ENCODE results near the gene GPR153.

The GPR153 gene

DNA sequence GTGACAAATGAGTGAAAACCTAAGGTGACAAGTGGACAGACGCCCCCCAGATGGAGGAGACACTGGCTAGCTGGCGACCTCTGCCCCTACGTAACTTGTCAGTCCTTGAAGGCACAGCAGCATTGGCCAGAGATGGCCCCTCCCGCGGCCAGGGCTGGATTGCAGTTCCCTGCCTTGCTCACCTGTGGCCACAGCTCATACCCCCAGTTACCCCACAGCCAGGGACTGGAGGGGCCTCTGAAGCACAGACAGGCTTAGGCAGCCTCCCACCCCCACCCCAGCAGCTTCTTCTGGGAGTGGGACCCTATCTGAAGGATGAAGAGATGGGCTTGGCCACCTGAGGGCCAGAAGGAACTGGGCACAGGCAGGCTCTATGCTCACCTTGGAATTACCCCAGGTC is 13.2 kb downstream of the GPR153 start:
- no peak for DNase-seq

- peak; percentile 81 for DNase-seq
Measured at GRCh38 chr1:6246497-6247467, 14.1 kb downstream of the GPR153 start.

DNA sequence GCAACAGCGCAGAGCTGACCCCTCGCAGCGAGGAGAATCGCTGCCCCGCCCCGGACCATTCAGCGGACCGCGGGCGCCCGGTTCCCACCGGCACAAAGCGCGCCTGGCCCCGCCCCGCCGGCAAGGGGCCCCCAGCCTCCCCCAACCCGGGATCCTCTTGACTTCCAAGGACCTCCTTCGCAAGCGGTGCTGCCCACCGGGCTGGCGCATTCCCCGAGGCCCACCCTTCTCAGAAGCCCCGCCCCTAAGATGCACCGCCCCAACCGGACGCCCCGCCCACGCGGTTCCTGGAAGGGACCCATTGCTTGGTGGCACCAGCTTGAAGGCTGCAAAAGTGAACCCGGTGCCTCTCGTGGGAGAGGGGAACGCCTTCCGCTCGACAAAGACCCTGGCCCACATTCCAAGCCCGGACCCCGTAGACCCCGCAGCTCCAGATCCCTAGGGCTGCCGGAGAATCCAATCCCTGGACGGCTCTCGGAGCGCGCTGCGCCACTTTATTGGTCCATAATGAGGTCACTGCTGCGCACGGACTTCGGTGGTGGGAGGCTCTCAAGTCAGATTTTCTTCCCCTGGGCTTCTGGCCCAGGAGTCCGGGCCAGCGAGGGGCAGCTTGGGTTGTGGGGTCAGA is 14.9 kb downstream of the GPR153 start:
- DNase-seq, result peak; percentile 36

GRCh38 chr1:6245086-6245868 is 15.6 kb downstream of the GPR153 start:
- DNase-seq, result peak; percentile 77

- DNase-seq, result no peak
Measured at GRCh38 chr1:6244401-6245049, 16.4 kb downstream of the GPR153 start.

- no peak for DNase-seq
Measured at GRCh38 chr1:6243993-6244392, 16.9 kb downstream of the GPR153 start, which contains the start of gene HES3. TSS of gene HES3 (plus strand) at chr1:6244179. CDS start at chr1:6244366, 187 bp downstream.

GRCh38 chr1:6243053-6243834 is 17.7 kb downstream of the GPR153 start:
- no peak for DNase-seq

DNA sequence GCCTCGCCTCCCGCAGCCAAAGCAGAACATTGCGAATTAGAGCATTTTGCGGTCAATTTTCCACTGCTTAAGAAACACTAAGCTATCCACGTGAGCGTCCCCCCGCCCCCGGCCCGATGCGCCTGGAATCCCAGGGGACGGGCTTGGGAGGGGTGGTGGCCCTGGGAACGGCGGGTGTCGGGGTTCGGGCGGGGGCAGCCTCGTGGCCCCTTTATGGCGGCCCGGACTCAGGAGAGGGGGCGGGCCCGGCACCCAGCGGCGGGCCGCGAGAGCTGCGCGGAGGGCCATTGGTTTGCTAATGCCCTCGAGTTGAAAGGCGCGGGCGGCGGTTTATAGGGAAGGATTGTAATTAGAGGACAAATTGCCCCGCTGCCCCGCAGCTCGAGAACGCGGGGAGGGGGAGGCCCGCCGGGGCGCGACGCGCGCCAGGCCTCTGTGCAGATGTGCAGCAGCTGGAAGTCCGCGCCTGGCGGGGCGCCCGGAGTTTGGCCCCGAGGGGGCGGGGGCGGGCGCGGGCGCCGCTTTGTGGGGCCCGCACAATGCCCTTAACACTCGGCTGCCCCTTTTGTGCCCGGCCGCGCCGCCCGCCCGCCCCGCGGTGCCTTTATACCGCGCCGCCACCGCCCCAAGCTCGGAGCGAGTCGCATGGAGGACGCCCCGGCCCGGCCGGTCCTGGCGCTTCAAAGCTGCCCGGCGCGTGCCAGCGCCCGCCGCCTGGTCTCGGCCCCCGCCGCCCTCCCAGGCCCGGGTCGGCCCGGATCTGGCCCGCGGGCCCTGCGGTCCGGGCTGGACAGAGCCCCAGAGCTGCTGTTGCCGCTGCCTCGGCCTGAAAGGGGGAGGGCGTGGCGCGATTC is 18.8 kb downstream of the GPR153 start:
- no peak for DNase-seq

GRCh38 chr1:6241107-6241886 is 19.6 kb downstream of the GPR153 start:
- no peak for DNase-seq

GRCh38 chr1:6239950-6240768 is 20.7 kb downstream of the GPR153 start:
- DNase-seq, result no peak

DNA sequence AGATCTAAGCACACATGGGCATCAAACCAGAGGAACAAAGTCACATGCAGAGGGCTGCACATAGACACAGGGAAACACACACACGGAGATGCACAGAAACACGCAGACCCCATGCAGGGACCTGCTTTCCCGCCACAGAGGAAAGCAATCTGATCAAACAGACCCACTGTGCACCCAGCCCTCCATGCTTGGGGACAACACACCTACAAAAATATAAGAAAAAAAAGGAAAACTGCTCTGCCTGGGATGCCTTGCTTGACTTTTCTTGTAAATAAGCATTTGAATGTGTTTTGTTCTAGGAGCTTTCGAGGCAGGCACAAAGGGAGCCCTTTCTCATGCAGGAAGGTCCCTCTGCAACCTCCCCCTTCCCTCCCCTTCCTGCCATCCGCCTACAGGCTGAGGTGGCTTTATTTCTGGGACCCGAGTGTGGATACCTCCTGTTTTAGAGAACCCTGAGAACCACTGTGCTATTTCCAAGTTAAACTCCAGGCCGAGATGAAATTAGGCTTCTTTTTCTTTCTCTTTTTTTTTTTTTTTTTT is 21.6 kb downstream of the GPR153 start:
- no peak for DNase-seq

DNA sequence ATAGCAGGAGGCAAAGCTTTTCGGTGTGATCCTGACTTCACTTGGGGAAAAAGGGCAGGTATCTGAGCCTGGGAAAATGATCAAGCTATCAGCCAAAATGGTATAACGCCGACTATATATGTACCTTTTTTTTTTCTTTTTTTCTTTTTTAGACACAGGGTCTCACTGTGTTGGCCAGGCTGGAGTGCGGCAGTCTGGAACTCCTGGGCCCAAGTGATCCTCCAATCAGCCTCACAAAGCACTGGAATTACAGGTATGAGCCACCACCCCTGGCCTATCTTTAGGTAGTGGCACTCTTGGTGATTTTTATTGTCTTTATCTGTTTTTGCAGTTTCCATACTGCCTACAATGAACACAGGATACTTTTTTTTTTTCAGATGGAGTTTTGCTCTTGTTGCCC is 23.8 kb downstream of the GPR153 start:
- no peak for DNase-seq

- no peak for DNase-seq
Measured at GRCh38 chr1:6235296-6235677, 25.6 kb downstream of the GPR153 start.

GRCh38 chr1:6234502-6235295 is 26.2 kb downstream of the GPR153 start:
- DNase-seq, result no peak

DNA sequence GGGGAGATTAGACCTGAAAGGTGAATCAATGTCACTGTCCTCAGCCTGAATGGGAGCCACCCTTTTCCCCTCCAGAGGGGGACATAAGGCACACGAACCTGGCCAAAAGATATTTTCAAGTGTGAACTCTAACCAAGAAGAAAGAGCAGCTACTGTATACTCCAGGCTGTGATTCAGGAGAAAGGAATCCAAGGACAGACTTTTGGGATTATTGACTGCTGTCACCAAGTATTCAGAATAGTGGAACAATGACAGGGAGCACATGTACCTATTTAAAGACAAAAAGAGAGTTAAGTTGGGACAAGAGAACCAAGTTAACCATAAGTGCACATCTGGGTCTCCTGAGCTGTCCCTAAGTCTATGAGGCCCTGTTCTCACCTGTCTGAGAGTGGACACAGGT is 27.5 kb downstream of the GPR153 start:
- DNase-seq, result no peak

GRCh38 chr1:6225651-6226050 is 35.2 kb downstream of the GPR153 start:
- no peak for DNase-seq

- DNase-seq, result no peak
Measured at GRCh38 chr1:6224718-6225117, 36.2 kb downstream of the GPR153 start.

GRCh38 chr1:6223617-6224016 is 37.3 kb downstream of the GPR153 start:
- no peak for DNase-seq
